Measurements from ENCODE around the gene OCRL. TPM values are rescaled to one million over a fixed set of nuclear protein-coding genes. Genes with fewer than 3 reads are reported as not detected.
A peak's percentile ranks its signal among the peaks of the same experiment; 100 is the strongest.
"Not testable (repeated sequence)": the region's sequence is repeated elsewhere in the genome, so short reads cannot be mapped to it uniquely, and the experiment has no call there.

The OCRL gene
- total RNA-seq, 4 donors from 2014 or later: 7.2 to 34.7 (median 17.4) TPM

- Histone ChIP-seq H3K27me3 (no peaks in the 10 kb centered on the region), H3K9me3 (no peaks in the 10 kb centered on the region), H3K36me3 (no peaks in the 10 kb centered on the region), H3K4me1 (no peaks in the 10 kb centered on the region), H3K4me3 (no peak overlapping the region), H3K27ac (no peak overlapping the region)
- DNase-seq: no peak
- TF ChIP-seq POLR2A (IDR thresholded peaks at IDR 0.05) (no peak), CTCF (IDR thresholded peaks at IDR 0.05) (no peak)
- intact Hi-C loops (cut with DNase I; ENCODE audit: low total_unique reads): no loop called here
Measured at GRCh38 chrX:129572422-129572821, 32.4 kb downstream of the OCRL start.

- intact Hi-C loops (cut with DNase I; ENCODE audit: low total_unique reads): not testable (repeated sequence)
Measured at GRCh38 chrX:129573652-129574051, 33.6 kb downstream of the OCRL start.

GRCh38 chrX:129574214-129574613 lies 34.2 kb downstream of the OCRL start:
- Histone ChIP-seq H3K9me3 (no peaks in the 10 kb centered on the region), H3K36me3 (no peaks in the 10 kb centered on the region), H3K4me1 (no peaks in the 10 kb centered on the region), H3K27ac (no peak overlapping the region), H3K4me3 (no peak overlapping the region), H3K27me3 (no peaks in the 10 kb centered on the region)
- no peak for DNase-seq
- no peak for TF ChIP-seq POLR2A (IDR thresholded peaks at IDR 0.05)
- no peak for TF ChIP-seq CTCF (IDR thresholded peaks at IDR 0.05)
- intact Hi-C loops (cut with DNase I; ENCODE audit: low total_unique reads): no loop called here

More at GRCh38 chrX:129573652-129574051, 33.6 kb downstream of the OCRL start:
- not testable (repeated sequence) for H3K4me1 ChIP-seq, H3K27ac ChIP-seq, H3K4me3 ChIP-seq, DNase-seq, H3K9me3 ChIP-seq, H3K27me3 ChIP-seq, H3K36me3 ChIP-seq

- TF ChIP-seq POLR2A (IDR thresholded peaks at IDR 0.05) (no peak), CTCF (IDR thresholded peaks at IDR 0.05) (no peak)
- Histone ChIP-seq H3K4me1 (no peaks in the 10 kb centered on the region), H3K36me3 (no peaks in the 10 kb centered on the region), H3K27me3 (no peaks in the 10 kb centered on the region), H3K27ac (peak overlapping the region in 1 of 2 donors; percentile 14), H3K9me3 (no peaks in the 10 kb centered on the region), H3K4me3 (no peak overlapping the region)
- intact Hi-C loops (cut with DNase I; ENCODE audit: low total_unique reads): no loop called here
- no peak for DNase-seq
Measured at GRCh38 chrX:129576539-129576938, 36.5 kb downstream of the OCRL start.

GRCh38 chrX:129577473-129577872 lies 37.4 kb downstream of the OCRL start:
- Histone ChIP-seq H3K4me1 (no peaks in the 10 kb centered on the region), H3K9me3 (no peaks in the 10 kb centered on the region), H3K4me3 (no peak overlapping the region), H3K27me3 (no peaks in the 10 kb centered on the region), H3K36me3 (no peaks in the 10 kb centered on the region), H3K27ac (peak overlapping the region in 1 of 2 donors; percentile 14)
- TF ChIP-seq CTCF (IDR thresholded peaks at IDR 0.05): no peak
- TF ChIP-seq POLR2A (IDR thresholded peaks at IDR 0.05): no peak
- intact Hi-C loops (cut with DNase I; ENCODE audit: low total_unique reads): no loop called here
- peak in 1 of 2 donors; percentile 21 for DNase-seq

- Histone ChIP-seq H3K4me3 (no peak overlapping the region), H3K27me3 (no peaks in the 10 kb centered on the region), H3K27ac (no peak overlapping the region), H3K4me1 (no peaks in the 10 kb centered on the region), H3K9me3 (no peaks in the 10 kb centered on the region), H3K36me3 (no peaks in the 10 kb centered on the region)
- intact Hi-C loops (cut with DNase I; ENCODE audit: low total_unique reads): no loop called here
- TF ChIP-seq CTCF (IDR thresholded peaks at IDR 0.05) (no peak), POLR2A (IDR thresholded peaks at IDR 0.05) (no peak)
- no peak for DNase-seq
Measured at GRCh38 chrX:129577877-129578276, 37.8 kb downstream of the OCRL start.

Data from uterus (tissue), 4 donors.